Measurements from ENCODE around the gene NTPCR. TPM values are rescaled to one million over a fixed set of nuclear protein-coding genes. Genes with fewer than 3 reads are reported as not detected.
"Not testable (repeated sequence)": the region's sequence is repeated elsewhere in the genome, so short reads cannot be mapped to it uniquely, and the experiment has no call there.

NTPCR gene
- total RNA-seq, 3 donors from 2014 or later: 27.2 to 40.1 (median 28.8) TPM

DNA sequence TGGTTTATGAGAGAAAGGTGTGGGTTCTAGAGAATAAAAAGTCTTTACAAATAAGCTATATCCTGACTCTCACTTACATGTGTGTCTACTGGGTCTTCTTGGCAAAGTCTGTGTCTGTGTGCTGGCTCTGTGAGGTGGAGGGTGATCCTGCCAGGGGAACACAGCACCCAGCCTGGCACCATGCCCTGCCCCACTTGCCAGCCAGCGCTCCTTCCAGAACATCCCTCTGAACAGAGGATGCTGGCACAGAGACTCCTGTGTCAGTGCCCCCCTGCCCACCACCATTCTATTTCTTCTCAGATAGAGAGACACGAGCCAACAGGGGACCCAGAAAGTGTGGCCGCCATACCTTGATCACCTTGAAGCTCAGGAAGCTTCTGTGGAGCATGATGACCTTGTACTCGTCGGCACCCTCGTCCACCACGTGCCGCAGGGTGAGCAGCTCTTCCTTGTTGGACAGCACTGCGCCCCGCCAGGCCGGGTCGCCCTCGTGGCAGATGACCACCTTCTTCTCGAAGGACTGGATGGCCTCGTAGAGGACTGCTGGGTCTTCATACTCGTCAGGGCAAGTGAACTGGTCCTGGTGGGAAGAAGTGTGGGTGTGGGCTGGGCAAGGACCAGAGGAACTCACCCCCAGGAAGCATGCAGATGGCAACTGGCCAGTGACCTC is 49.7 kb downstream of the NTPCR start:
- no peaks in the 10 kb centered on the region for H3K4me1 ChIP-seq
- intact Hi-C loops (cut with DNase I; ENCODE audit: low total_unique reads): no loop called here
- no peak overlapping the region for H3K4me3 ChIP-seq
- H3K9me3 ChIP-seq: no peaks in the 10 kb centered on the region
- DNase-seq (ENCODE audit: low spot score in 2 of 2): no peak
- TF ChIP-seq POLR2AphosphoS5 (IDR thresholded peaks at IDR 0.05) (no peak), CTCF (IDR thresholded peaks at IDR 0.05) (no peak), POLR2A (IDR thresholded peaks at IDR 0.05) (no peak)
- no peaks in the 10 kb centered on the region for H3K27me3 ChIP-seq
- H3K27ac ChIP-seq: no peak overlapping the region
- H3K36me3 ChIP-seq: peaks cover 10% of the 10 kb centered on the region

DNA sequence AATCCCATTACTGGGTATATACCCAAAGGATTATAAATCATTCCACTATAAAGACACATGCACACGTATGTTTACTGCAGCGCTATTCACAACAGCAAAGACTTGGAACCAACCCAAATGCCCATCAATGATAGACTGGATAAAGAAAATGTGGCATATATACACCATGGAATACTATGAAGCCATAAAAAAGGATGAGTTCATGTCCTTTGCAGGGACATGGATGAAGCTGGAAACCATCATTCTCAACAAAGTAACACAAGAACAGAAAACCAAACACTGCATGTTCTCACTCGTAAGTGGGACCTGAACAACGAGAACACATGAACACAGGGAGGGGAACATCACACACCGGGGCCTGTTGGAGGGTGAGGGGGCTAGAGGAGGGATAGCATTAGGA is 53.2 kb downstream of the NTPCR start:
- intact Hi-C loops (cut with DNase I; ENCODE audit: low total_unique reads); DNase-seq (ENCODE audit: low spot score in 2 of 2); H3K4me3 ChIP-seq; H3K9me3 ChIP-seq; H3K27ac ChIP-seq; H3K4me1 ChIP-seq; H3K36me3 ChIP-seq; H3K27me3 ChIP-seq: not testable (repeated sequence)

DNA sequence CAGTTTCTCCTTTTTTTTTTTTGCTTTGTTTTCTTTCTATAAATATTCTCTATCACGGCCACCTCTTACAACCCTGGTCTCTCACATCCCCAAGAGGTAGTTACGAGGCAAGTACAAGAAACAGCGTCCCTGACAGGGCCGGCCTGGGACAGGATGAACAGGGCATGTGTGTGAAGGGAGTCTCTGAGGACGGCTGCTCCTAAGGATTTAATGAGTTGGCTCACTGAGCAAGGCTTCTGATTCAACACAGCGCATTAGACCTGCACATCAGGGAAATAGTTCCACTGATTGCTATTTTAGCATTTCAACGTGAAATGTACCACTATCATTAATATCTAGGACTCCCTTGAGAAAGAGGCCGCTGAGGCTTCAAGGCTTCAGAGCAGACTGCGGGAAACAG is 54.0 kb downstream of the NTPCR start:
- DNase-seq (ENCODE audit: low spot score in 2 of 2): no peak
- Histone ChIP-seq H3K9me3 (no peaks in the 10 kb centered on the region), H3K36me3 (no peaks in the 10 kb centered on the region), H3K27ac (no peak overlapping the region), H3K27me3 (no peaks in the 10 kb centered on the region), H3K4me3 (no peak overlapping the region), H3K4me1 (no peaks in the 10 kb centered on the region)
- TF ChIP-seq POLR2AphosphoS5 (IDR thresholded peaks at IDR 0.05) (no peak), CTCF (IDR thresholded peaks at IDR 0.05) (no peak), POLR2A (IDR thresholded peaks at IDR 0.05) (no peak)
- intact Hi-C loops (cut with DNase I; ENCODE audit: low total_unique reads): no loop called here

DNA sequence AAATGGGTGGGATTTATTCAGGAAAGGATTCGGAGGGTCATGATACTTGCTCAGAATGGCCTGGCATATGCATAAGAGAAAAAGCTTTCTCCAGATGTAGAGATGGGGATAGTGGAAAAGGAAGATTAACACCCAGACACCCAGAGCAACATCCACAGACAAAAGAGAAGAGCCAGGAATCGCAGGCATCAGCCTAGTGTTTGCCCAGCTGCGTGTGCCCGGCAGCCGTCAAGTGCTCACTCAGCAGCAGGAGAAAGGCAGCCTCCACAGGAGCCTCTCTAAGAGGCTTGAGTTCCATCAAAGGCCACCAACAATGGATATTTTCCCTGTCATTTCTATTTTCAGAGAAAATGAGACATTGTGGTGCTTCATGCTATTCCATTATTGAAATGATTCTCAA is 54.7 kb downstream of the NTPCR start:
- H3K4me1 ChIP-seq: no peaks in the 10 kb centered on the region
- H3K4me3 ChIP-seq: no peak overlapping the region
- H3K27me3 ChIP-seq: no peaks in the 10 kb centered on the region
- H3K27ac ChIP-seq: no peak overlapping the region
- no peak for TF ChIP-seq POLR2AphosphoS5 (IDR thresholded peaks at IDR 0.05)
- no peaks in the 10 kb centered on the region for H3K36me3 ChIP-seq
- DNase-seq (ENCODE audit: low spot score in 2 of 2): no peak
- H3K9me3 ChIP-seq: no peaks in the 10 kb centered on the region
- intact Hi-C loops (cut with DNase I; ENCODE audit: low total_unique reads): no loop called here

- intact Hi-C loops (cut with DNase I; ENCODE audit: low total_unique reads): no loop called here
Measured at GRCh38 chr1:233005703-233006102, 55.3 kb downstream of the NTPCR start.

GRCh38 chr1:233006108-233006507 is 55.7 kb downstream of the NTPCR start:
- no peak for TF ChIP-seq CTCF (IDR thresholded peaks at IDR 0.05)
- no peak for TF ChIP-seq POLR2AphosphoS5 (IDR thresholded peaks at IDR 0.05)
- no peak for TF ChIP-seq POLR2A (IDR thresholded peaks at IDR 0.05)
- H3K27ac ChIP-seq: no peak overlapping the region
- no peaks in the 10 kb centered on the region for H3K9me3 ChIP-seq
- intact Hi-C loops (cut with DNase I; ENCODE audit: low total_unique reads): no loop called here
- H3K27me3 ChIP-seq: no peaks in the 10 kb centered on the region
- DNase-seq (ENCODE audit: low spot score in 2 of 2): no peak
- H3K4me3 ChIP-seq: no peak overlapping the region
- H3K36me3 ChIP-seq: no peaks in the 10 kb centered on the region
- H3K4me1 ChIP-seq: no peaks in the 10 kb centered on the region

More at GRCh38 chr1:233005703-233006102, 55.3 kb downstream of the NTPCR start:
- H3K4me1 ChIP-seq: no peaks in the 10 kb centered on the region
- no peak for DNase-seq (ENCODE audit: low spot score in 2 of 2)
- TF ChIP-seq CTCF (IDR thresholded peaks at IDR 0.05): no peak
- no peak for TF ChIP-seq POLR2AphosphoS5 (IDR thresholded peaks at IDR 0.05)
- TF ChIP-seq POLR2A (IDR thresholded peaks at IDR 0.05): no peak
- no peaks in the 10 kb centered on the region for H3K9me3 ChIP-seq
- no peak overlapping the region for H3K27ac ChIP-seq
- H3K4me3 ChIP-seq: no peak overlapping the region
- no peaks in the 10 kb centered on the region for H3K27me3 ChIP-seq
- H3K36me3 ChIP-seq: no peaks in the 10 kb centered on the region
